Hematopoietic multipotent progenitor cell treated with erythropoietin and hydrocortisone succinate and interleukin-3 and kit ligand, for 15 days (in vitro differentiated cells): ENCODE measurements around the gene CAMK1D.

Experiments
- DNase-seq: peaks from one replicate; pipeline ENCODE4 v3.0.0-alpha.2; 2015; ENCODE audit warnings: low spot score

The CAMK1D gene

DNA sequence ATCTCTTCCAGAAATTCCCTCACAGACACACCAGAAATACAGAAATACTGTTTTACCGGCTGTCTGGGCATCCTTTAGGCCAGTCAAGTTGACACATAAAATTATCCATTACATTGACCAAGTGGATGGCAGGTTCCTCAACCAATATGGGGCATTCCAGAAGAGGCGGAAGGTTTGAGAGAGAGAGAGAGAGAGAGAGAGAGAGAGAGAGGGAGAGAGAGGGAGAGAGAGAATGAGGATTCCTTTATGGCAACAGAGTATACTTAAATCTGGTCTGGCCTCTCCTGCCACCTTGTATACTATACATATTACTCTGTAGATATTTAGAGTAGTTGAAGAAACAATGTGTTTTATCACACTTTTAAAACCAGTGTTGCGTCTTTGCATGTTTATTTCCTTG is 214.1 kb downstream of the CAMK1D start:
- no peak for DNase-seq

DNA sequence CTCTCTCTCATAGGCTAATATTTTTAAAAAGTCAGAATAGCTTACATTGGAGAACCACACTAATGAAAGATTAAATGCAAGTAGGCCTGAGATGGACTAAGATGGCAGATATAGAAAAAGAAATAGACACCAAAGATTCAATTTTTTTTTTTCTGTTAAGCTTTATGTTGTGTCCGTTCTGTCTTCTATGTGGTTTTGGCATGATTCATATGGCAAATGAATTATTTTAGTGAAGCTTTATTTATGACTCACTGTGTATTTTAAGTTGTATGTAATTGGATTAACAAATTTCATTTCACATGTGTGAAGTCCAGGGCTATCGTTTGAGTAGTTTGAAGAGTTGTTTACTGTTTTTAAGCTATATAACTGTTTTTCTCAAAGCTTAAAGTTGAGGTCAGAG is 214.8 kb downstream of the CAMK1D start:
- DNase-seq, result no peak

DNA sequence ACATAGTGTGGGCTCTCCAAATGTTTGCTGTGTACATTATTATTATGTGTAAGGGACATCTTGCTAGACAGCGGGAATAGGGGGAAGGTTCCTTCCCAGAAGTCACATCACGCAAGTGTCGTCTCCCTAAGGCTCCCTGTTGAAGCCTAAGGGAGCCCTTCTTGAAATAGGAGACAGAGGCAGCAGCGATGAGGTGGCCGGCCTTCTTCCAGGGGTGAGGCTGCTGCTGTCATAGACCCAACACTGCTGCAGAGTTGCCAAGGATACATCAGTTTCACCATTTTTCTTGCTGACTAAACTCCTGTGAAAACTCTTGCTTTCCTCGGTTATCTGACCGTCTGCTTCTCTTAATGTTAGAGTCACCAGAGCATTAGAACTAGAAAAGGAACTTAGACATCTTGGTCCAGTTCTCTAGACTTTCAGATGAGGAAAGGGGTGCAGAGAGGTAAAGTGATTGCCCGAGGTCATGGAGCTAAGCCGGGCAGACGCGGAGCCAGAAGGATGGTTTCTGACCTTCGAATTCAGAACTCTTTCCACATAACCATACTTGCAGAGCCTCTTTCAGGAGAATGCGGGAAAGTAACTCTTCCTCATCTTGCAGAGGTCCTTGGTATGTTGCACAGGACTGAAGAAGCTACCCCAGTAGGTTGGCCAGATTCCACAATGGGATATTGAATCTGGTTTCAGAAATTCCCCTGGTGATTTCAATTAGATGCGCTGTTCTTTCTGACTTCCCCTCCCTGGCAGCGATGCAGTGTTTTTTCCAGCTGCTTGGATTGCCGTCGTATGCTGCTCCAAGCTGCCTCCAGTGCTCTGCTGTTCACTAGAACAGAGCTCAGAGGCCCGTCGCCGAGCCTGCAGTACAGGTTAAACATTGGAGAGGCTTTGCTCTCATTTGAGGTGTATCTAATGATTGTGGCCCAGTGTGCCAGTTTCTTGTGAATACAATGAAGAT is 217.1 kb downstream of the CAMK1D start:
- no peak for DNase-seq

DNA sequence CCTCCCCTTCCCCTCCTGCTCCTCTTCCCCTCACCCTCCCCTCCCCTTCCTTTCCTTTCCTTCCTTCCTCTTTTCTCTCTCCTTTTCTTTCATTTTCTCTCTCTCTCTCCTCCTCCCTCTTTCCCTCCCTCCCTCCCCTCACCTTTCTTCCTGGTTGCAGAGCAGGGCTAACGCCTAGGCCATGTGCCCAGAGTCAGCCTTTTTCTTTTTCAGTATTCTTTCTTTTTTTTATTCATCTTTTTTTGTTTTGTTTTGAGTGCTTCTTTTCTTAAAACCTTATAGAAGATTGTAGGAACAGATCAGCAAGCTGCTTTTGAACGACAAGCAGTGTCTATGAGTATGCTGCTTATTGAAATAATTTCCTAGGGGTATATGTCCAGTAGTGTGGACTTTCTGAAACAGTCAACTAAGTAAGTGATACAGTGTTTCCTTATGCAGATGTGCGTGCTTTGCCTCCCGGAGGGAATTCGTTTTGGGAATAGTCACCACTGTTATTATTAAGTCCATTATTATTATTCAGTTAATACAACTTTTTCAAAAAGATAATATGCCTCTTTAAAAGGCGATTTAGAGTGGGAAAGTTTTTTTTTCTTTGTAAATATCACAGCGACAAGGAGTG is 219.2 kb downstream of the CAMK1D start:
- no peak for DNase-seq

DNA sequence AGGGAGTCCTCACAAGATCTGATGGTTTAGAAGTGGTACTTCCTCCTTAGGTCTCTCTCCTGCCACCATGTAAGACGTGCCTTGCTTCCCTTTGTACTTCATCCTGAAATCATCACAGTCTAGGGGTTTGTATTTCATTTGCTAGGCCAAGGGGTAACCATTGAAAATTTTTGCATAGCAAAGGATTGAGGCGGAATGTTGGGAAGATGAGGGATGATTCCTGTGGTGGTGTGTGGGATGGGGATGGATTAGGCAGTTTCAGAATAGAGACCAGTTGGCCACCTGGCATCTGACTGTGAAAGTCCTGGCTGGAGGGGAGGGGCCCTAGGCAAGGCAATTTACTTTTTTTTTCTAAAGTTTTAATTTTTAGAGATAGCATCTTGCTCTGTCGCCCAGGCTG is 222.9 kb downstream of the CAMK1D start:
- no peak for DNase-seq

DNA sequence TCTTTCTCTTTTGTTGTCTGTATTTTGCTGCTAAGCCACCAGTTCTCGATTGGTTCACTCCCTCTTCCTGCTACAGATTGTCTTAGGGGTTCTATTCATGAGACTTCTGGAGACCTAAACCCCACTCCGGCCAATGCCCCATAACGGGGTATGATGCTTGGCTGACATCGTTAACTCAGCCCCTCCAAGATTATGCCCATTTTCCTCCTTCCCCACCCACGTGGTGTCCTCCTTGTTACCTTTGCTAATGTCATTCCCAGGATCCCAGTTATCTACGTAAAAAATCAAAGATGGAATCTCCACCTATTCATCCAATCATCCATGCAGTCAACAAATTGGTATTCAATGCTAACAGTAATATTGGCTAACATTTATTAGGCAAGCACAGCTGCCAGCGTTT is 228.3 kb downstream of the CAMK1D start:
- no peak for DNase-seq

DNA sequence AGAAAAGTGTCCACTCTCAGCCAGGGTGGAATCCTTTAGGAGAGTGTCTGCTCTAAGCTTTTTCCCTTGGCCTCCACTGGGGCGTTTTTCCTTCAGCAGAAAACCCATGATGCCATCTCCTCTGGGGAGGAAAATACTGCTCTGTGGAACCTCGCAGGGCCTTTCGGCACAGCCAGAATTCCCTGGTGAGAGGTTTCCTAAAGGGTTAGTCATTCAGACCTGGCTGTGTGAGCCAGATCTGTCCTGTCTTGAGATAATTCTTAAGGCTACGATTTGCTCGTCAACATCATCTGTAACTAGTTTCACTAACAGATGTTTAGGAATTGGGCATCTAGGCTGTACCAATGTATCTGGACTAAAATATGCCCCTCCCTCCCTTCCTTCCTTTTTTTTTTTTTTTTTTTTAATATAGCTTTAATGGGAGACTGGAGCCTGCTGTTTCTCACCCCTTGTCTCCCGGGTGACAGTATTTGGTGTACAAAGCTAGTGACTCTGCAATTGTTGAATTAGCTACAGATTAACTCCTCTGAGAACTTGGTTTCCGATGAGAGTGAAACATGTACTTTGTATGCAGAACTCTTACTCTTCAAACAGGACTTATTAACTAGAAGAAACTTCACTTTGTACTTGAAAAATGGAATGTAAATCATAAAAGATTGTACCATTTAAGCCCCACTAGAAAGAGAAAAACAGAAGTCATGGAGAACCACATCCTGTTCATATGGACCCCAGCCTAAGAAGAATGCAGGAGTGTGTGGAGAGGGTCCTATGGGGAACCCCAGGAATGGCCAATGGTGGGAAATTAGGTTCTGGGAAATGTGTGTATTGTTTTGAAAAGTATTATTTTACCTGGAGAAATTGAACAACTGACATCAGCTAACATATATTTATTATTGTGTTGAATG is 230.9 kb downstream of the CAMK1D start:
- DNase-seq, result no peak

DNA sequence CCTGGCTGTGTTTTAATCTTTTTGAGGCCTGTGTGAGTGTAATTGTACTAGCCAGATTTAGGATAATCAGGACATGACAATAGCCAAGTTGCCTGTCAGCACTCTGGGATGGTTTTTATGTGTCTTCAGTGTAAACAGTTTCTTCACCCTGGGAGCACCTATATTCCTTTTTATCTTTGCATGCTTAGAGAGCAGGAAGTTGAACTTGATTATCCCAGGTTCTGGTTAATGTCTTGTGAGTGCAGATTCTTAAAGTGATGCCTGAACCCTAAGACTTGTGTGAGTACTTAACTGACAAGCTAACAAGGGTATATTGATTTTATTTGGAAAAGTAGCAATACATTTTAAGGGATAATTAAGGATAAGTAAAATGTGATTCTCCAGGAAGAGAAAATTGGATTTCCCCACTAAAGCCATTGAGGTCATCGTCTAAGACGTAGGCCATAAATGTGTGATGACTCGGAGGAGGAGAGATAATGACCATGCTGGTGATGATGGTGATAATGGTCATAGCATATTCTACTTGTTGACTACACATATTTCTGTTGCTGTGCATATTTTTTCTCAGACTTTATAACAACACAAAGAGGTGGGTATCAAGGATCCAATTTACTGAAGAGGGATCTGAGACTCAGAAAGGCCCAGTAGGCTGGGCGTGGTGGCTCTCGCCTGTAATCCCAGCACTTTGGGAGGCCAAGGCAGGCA is 234.7 kb downstream of the CAMK1D start:
- no peak for DNase-seq

DNA sequence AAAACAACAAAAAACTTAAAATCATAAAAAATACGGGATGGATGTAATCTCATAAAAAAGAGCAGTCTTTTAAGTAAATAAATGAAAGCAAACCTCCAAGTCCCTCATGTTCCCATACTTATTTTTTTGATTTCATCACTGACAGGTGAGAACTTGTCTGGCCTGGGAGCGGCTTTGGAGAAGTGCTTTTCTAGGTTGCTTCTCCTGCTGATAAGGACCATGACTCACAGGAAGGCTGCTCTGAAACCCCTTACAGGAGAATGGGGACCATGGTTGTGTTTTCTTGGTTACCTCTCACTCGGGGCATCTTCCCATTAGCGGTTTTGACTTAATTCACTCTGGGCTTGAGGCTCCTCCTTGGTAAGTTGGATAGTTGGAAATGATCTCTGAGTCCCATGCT is 237.4 kb downstream of the CAMK1D start:
- DNase-seq, result no peak

DNA sequence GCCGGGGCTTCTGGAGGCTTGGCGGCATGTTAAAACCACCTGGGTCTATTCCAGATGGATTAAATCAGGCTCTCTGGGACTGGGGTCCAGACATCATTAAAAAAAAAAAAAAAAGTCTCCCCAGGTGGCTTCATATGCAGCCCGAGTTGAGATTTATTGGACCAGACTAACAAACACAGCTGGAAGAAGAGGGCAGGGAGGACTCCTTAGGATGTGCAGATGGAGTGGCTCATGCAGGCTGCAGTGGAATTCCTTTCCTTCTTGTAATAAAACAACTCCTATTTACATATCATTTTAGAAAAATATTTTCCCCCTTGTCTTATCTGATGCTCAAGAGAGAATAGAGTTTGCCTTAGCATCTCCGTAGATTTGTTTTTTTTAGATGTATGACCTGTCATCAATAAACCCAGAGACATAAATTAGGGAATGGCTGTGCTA is 238.1 kb downstream of the CAMK1D start:
- DNase-seq, result no peak

DNA sequence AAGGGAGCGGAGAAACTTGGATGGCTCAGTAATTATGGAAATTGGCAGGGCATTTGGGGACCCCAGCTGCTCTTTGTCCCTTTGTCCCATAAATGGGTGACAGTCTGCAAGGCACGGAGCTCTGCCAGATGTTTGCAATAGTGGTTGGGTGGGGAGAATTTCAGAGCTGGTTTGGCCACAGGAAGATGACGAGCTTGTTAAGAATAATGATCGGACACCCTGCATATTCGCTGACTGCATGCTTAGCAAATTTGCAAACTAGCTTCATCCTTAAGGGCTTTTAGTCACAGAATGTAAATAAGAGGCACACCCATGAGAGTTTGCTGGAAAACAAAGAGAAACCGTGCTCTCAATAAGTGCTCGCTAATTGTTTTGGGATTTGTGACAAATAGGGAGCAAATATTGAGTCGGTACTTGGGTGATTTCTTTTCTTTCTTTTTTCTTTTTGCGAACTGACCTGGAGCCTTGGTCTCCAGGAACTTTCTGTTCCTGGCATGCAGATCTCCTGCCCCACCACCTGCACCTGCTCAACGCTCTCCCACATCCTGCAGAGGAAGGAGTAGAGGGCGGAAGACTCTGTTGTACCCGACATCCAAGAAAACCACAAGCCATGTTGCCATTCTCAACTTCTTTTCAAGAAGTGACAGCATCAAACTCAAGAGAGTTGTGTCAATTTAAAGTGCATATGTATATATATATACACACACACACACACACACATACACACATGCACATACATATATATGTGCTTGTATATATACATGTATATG is 238.9 kb downstream of the CAMK1D start:
- DNase-seq, result no peak

DNA sequence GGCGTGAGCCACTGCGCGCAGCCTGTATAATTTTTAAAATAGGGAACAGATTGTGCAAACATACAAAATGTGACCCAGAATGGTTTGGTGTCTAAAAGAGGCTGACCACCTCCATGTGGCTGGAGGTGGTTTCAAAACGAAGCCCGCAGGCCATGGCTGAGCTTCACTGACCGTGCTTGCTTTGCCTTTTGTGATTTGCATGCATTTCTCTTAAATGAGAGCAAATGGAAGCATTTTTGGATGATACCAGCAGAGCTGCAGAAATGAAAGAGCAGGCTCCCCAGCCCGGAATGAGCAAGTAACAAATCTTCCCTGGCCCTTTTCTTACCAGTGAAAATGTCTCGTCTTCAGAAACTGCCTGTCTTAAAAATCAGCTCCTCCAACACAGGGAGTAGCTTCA is 239.9 kb downstream of the CAMK1D start:
- no peak for DNase-seq

DNA sequence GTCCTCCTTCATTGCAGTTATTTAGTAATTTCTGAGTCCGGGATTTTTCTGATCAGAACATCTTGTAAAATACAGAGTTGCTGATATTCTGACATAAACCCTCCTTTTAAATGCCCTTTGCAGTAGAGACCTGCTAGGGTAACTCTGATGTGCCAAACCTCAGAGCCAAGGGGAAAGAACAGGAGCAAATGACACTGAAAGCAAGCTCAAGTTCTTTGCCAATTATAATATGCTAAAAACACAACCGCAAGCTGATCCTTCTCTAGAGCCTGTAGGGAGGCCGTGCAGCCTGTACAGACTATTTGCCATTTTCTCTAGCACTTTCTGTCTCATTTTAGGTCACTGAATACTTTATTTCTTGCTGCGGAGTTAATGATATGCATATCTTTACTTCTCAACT is 240.4 kb downstream of the CAMK1D start:
- no peak for DNase-seq

DNA sequence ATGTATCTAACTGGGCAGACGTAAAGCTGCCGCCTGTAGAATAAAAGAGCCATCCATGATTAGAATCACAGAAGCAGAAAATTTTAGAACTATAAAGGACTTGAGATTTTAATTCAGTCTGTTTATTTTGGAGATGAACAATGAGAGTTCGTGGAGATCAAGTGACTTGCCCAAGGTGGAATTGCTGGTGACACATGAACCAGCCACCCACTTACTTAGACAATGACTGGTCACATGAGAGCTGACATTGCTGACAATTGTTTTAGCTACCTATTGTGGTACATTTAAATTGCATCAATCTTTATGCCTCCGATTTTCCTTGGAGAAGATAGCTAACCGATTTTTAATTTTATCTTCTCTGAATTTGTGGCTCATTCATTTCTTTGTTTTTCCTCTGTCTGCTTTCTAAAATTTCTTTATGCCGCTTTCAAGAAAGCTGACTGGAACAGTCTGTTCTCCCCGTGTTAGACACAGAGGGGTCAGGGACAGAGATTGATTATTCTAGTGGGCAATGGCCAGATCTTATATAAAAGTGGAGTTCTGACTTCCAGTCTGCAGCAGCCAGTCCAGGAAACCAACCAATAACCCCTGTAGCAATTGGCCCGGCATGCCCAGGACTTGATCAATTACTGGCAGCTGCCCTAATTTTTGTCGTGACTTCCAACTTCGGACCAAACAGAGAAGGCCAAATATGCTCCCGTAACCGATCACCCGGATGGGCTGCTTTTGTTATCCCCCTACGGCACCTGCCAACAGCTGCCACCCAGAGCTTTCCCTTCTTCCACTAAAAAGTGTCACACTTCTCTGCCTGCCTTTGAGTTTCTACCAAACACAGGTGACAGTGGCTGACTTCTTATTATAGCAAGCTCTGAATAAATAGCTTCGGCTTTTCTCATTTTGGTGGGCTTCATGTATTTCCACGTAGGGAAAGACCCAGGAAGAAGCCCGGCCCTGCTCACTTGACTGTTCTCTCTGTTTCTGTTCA is 241.6 kb downstream of the CAMK1D start:
- no peak for DNase-seq

DNA sequence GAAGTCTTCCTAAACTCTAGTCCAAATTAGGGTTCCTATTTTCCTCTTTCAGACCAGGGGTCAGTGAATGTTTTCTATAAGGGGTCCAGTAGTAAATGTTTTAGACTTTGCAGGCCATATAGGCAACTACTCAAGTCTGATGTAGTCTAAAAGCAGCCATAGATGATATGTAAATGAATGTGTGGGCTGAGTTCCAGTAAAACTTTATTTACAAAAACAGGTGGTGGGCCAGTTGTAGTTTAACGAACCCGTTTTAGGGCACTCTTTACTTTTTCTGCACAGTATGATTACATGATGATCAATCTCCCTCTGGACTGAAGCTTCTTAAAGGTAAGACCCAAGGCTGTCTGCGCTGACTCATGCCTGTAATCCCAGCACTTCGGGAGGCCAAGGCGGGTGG is 243.6 kb downstream of the CAMK1D start:
- DNase-seq, result no peak

DNA sequence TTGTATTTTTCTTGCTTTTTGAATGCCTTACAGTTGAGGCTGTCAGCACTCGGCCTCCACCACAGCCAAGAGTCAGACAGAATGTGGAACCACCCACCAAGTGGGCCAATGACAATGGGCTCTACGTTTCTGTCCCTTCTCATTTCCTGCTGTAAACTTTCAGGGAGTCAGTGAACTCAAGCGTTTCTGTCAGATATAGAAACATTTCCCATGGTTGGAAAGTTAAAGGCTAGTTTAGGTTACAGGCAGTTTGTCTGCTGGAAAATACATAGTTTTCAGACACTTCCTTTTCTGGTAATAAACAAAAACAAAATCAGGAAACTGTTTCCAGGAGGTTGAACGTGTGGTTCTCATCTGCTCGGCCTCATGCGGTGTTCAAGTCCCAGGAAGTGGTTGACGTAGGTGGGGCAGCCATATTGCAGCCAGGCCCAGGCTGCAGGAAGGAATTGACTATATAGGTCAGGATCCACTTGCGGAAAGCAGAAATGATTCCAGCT is 245.1 kb downstream of the CAMK1D start:
- no peak for DNase-seq

DNA sequence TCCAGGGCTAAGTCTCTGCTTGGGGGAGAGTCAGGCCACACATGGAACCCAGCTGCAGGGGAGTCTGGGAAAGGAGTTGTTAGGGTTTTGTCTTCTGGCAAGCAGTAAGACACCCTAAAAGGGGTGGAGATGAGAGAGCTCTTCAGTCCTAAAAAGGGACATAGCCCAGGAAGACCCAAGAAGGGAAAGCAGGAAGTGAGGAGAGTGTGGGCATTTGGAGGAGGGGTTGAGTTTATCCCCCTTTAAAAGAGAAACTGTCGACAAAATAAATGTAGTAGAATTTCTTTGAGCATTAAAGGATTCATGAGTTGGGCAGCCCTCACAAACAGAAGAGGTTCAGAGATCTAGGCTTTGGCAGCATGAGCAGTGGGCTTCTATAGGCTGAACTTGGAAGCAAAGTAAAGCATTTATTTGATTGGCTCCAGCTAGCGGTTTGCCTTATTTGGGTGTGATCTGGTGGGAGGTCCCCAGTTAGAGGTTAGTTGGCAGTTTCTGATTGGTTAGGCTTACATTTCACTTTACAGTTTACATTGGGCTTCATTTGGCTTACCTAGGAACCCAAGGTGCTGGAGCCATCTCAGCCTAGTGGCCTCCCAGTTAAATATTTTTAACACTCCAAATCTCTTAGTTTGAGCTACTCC is 246.7 kb downstream of the CAMK1D start:
- DNase-seq, result no peak

DNA sequence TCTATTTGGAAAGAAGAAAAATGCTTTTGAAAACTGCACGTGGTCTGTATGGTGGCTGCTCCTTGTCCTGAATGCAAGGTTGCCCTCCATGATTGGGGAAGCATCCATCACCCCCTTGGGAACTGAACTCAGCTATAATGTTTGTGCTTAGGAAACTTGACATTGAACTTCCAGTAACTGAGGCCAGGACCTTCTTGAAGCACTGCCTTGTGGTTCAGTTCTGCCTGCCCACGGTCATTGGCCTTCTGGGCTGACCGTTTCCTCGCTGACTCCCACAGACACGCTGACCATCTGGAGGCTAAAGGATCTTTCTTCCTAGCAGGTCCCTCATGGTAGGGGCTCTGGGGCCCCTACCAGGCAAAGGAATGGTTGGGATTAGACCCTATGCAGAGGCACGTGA is 247.8 kb downstream of the CAMK1D start:
- no peak for DNase-seq
